ENCODE data around the gene CFAP65.
A peak's percentile ranks its signal among the peaks of the same experiment; 100 is the strongest.

The CFAP65 gene

GRCh38 chr2:219059725-219060682 lies 18.7 kb upstream of the CFAP65 start:
- DNase-seq = no peak

- DNase-seq = no peak
Measured at GRCh38 chr2:219059375-219059724, 18.0 kb upstream of the CFAP65 start.

GRCh38 chr2:219058541-219059374 lies 17.4 kb upstream of the CFAP65 start:
- DNase-seq = no peak

GRCh38 chr2:219057709-219058540 lies 16.6 kb upstream of the CFAP65 start:
- peak; percentile 77 for DNase-seq

GRCh38 chr2:219056896-219057708 lies 15.8 kb upstream of the CFAP65 start:
- DNase-seq = no peak

GRCh38 chr2:219056176-219056895 lies 15.0 kb upstream of the CFAP65 start:
- DNase-seq = no peak

- DNase-seq = no peak
Measured at GRCh38 chr2:219054956-219055903, 13.9 kb upstream of the CFAP65 start.

- no peak for DNase-seq
Measured at GRCh38 chr2:219049282-219049681, 8.0 kb upstream of the CFAP65 start.

GRCh38 chr2:219045937-219046550 lies 4.7 kb upstream of the CFAP65 start:
- DNase-seq = no peak

- no peak for DNase-seq
Measured at GRCh38 chr2:219042750-219043149, 1.4 kb upstream of the CFAP65 start.

DNA sequence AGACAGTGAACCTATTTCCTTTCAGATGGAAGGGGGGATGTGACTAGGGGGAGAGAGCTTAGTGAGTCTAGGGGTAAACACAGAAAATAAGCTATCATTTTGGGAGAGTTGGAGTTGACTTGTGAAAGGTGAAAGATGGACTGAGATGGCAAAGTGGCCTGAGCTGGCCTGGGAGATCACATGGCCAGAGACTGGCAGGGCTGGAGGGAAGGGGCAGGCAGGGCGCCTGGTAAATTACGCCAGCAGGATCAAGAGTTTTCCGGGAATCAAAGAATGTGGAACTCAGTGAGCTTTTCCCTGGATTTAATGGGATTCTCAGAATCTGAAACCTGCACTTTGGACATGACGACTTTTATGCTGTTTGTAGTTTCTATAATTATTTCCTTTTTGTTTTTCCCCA lies 841 bp upstream of the CFAP65 start:
- no peak for DNase-seq

DNA sequence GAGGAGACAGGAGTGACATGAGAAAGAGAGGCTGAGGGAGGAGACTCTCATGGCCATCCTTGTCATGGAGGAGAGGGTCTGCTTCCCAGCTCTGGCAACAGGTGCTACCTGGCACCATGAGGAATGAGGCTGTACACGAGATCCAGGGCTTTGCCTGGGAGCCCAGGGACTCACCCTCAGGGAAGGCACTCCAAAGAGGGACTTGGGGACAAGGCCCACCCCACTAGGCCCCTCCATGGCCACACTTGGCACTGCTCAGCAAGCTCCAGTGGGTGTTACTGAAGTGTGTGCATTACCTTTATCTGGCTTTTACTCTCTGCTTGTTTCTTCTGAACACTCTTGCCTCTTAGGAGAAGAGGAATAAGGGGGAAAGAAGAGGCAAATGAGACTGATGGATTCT lies 2.7 kb downstream of the CFAP65 start:
- DNase-seq = no peak

GRCh38 chr2:219037783-219038499 lies 3.4 kb downstream of the CFAP65 start:
- no peak for DNase-seq

DNA sequence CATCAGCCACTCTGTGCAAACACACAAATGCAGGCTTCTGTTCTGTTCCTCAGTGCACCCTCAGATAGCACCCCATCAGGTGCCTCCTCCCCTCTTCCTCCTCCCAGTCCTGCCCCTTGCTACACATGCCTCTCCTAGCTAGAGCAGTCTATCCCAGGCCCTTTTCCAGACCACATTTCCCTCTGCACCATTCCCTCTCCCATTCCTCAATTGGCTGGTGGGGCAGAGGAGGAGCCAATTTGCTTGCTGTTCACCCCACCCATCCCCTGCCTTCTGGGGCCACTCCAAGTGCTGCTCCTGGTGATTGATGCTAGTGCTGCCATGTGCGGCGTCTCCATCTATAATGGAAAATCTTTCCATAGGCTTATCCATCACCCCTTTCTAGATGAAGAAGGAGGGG lies 5.4 kb downstream of the CFAP65 start:
- no peak for DNase-seq

DNA sequence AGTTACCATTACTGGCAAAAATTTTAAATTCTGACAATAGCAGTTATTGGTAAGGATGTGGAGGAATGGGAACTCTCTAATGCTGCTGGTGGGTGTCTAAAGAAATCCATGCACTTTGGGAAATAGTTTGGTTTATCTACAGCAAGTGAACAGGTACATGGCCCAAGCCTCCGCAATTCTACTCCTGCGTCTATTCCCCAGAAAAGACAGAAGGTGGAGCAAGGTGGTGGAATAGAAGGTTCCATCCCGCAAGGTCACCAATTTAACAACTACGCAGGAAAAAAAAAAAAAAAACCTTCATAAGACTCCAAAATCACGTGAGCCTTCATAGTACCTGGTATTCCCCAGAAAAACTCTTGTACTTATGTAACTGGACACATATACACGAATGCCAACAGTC lies 6.5 kb downstream of the CFAP65 start:
- no peak for DNase-seq

- DNase-seq = no peak
Measured at GRCh38 chr2:219032051-219032745, 9.1 kb downstream of the CFAP65 start.

GRCh38 chr2:219031005-219031738 lies 10.1 kb downstream of the CFAP65 start:
- DNase-seq = no peak
